ENCODE measurements around the gene LRBA. TPM values are rescaled to one million over a fixed set of nuclear protein-coding genes. Genes with fewer than 3 reads are reported as not detected.

LRBA gene
- polyA plus RNA-seq, 2 of the 4 experiments (the other 2 are of a cell fraction): 10.7 to 25.1 TPM

- no peak overlapping the region for H3K4me2 ChIP-seq
- FAIRE-seq: no peak
- H3K27ac ChIP-seq: no peak overlapping the region
- 90% methylated on average over 2 of the region's 2 CpGs for WGBS (ENCODE audit: missing lambda C conversion rate)
- H3K4me1 ChIP-seq: no peaks in the 10 kb centered on the region
- no peak for TF ChIP-seq KDM5A (IDR thresholded peaks at IDR 0.05)
- TF ChIP-seq CTCF (IDR thresholded peaks at IDR 0.05): no peak
- TF ChIP-seq BCL3 (IDR thresholded peaks at IDR 0.05): no peak
- no peak for TF ChIP-seq SREBF2 (IDR thresholded peaks at IDR 0.05)
- no peak for TF ChIP-seq NPAS2 (CRISPR knock-in tag; IDR thresholded peaks at IDR 0.05; ENCODE audit: borderline replicate concordance)
- ChIA-PET CTCF (no interaction called here), POLR2A (no interaction called here)
- no peaks in the 10 kb centered on the region for H3K9me3 ChIP-seq
- H3K4me3 ChIP-seq: no peak overlapping the region
- DNase-seq (ENCODE audit: low read depth in 1 of 2, low spot score in 1 of 2): no peak
- no peak for ATAC-seq
These were observed 578.3 kb downstream of the LRBA start for GRCh38 chr4:150436598-150437370.

- ATAC-seq: no peak
- H3K4me2 ChIP-seq: no peak overlapping the region
- POLR2A ChIA-PET: no interaction called here
- TF ChIP-seq ESRRA (IDR thresholded peaks at IDR 0.05; ENCODE audit: borderline replicate concordance, low read length): no peak
- no peak for TF ChIP-seq ZNF302 (CRISPR knock-in tag; IDR thresholded peaks at IDR 0.05)
- TF ChIP-seq MYC (IDR thresholded peaks at IDR 0.05; ENCODE audit: borderline replicate concordance, low read length): no peak
- H3K27ac ChIP-seq: no peak overlapping the region
- DNase-seq (ENCODE audit: low read depth in 1 of 2, low spot score in 1 of 2): no peak
- CTCF ChIA-PET: no interaction called here
- no peak for FAIRE-seq
- no peak overlapping the region for H3K4me3 ChIP-seq
- no peaks in the 10 kb centered on the region for H3K9me3 ChIP-seq
- H3K4me1 ChIP-seq: no peaks in the 10 kb centered on the region
These were observed 583.9 kb downstream of the LRBA start for GRCh38 chr4:150431221-150431620.

GRCh38 chr4:150425161-150425560 is 589.9 kb downstream of the LRBA start:
- FAIRE-seq: no peak
- WGBS (ENCODE audit: missing lambda C conversion rate): 83% methylated on average over 1 of the region's 1 CpG
- no peak for ATAC-seq

More at GRCh38 chr4:150425161-150425560, 589.9 kb downstream of the LRBA start:
- no peaks in the 10 kb centered on the region for H3K9me3 ChIP-seq
- no peaks in the 10 kb centered on the region for H3K4me1 ChIP-seq
- CTCF ChIA-PET: no interaction called here
- POLR2A ChIA-PET: no interaction called here
- H3K4me3 ChIP-seq: no peak overlapping the region
- H3K27ac ChIP-seq: no peak overlapping the region
- no peak overlapping the region for H3K4me2 ChIP-seq
- DNase-seq (ENCODE audit: low read depth in 1 of 2, low spot score in 1 of 2): no peak
- TF ChIP-seq BHLHE40 (IDR thresholded peaks at IDR 0.05; ENCODE audit: low read depth, low read length) (no peak), SMC3 (IDR thresholded peaks at IDR 0.05) (no peak), REST (IDR thresholded peaks at IDR 0.05) (no peak), FOSL2 (IDR thresholded peaks at IDR 0.05) (no peak), FOSL2 (CRISPR knock-in tag; IDR thresholded peaks at IDR 0.05) (no peak), NR3C1 (IDR thresholded peaks at IDR 0.05) (no peak), MAX (IDR thresholded peaks at IDR 0.05) (no peak), HEYL (CRISPR knock-in tag; IDR thresholded peaks at IDR 0.05) (no peak), ZSCAN20 (CRISPR knock-in tag; IDR thresholded peaks at IDR 0.05) (no peak), RAD21 (conservative IDR thresholded peaks at IDR 0.05 in 1 of 2, IDR thresholded peaks at IDR 0.05 in 1 of 2) (no peak), POLR2AphosphoS2 (conservative IDR thresholded peaks at IDR 0.05; ENCODE audit: low read length) (no peak), CBX2 (IDR thresholded peaks at IDR 0.05; ENCODE audit: borderline replicate concordance, low read depth) (no peak), EHF (CRISPR knock-in tag; IDR thresholded peaks at IDR 0.05) (no peak), TFCP2L1 (CRISPR knock-in tag; IDR thresholded peaks at IDR 0.05) (no peak)

Measured in A549 (cell line).